GM06990 (cell line): ENCODE results near the gene PCOLCE2.

ENCODE experiments used
- DNase-seq: peaks from one replicate; pipeline ENCODE4 v3.0.0-alpha.2; 2011; ENCODE audit not compliant: insufficient read length; ENCODE audit errors: extremely low read depth
- H3K27me3 ChIP-seq: replicated peaks from 2 replicates; pipeline ENCODE4 v1.6.0; 2011; ENCODE audit warnings: low read length; ENCODE audit not compliant: control insufficient read depth, insufficient read depth
- H3K36me3 ChIP-seq: 2 replicates; pipeline ENCODE4 v1.5.1; 2011; ENCODE audit warnings: low read length; ENCODE audit not compliant: control insufficient read depth, insufficient read depth
- H3K4me3 ChIP-seq: replicated peaks from 2 replicates; pipeline ENCODE4 v1.5.1; 2011; ENCODE audit warnings: low read depth, mild to moderate bottlenecking, control low read depth, low read length
- CTCF ChIP-seq: IDR thresholded peaks from 2 replicates; pipeline ENCODE4 v1.5.1; 2011; ENCODE audit warnings: low read length, control low read depth, mild to moderate bottlenecking, inconsistent platforms; ENCODE audit not compliant: insufficient read depth, poor library complexity, severe bottlenecking

PCOLCE2 gene

GRCh38 chr3:142930463-142930862, 41.6 kb upstream of the PCOLCE2 start:
- TF ChIP-seq CTCF, result no peak
- Histone ChIP-seq H3K4me3 (no peak overlapping the region), H3K27me3 (no peaks in the 10 kb centered on the region), H3K36me3 (no peaks in the 10 kb centered on the region)
- DNase-seq, result no peak

GRCh38 chr3:142929890-142930289, 41.0 kb upstream of the PCOLCE2 start:
- no peak for TF ChIP-seq CTCF
- H3K4me3 ChIP-seq, result no peak overlapping the region
- no peaks in the 10 kb centered on the region for H3K27me3 ChIP-seq
- DNase-seq, result no peak
- no peaks in the 10 kb centered on the region for H3K36me3 ChIP-seq

GRCh38 chr3:142929109-142929508, 40.2 kb upstream of the PCOLCE2 start:
- Histone ChIP-seq H3K36me3 (no peaks in the 10 kb centered on the region), H3K27me3 (no peaks in the 10 kb centered on the region), H3K4me3 (no peak overlapping the region)
- peak; percentile 65 for TF ChIP-seq CTCF
- no peak for DNase-seq

- H3K36me3 ChIP-seq, result no peaks in the 10 kb centered on the region
- no peak for TF ChIP-seq CTCF
- no peaks in the 10 kb centered on the region for H3K27me3 ChIP-seq
- no peak for DNase-seq
- H3K4me3 ChIP-seq, result no peak overlapping the region
Measured at GRCh38 chr3:142926368-142926944, 37.6 kb upstream of the PCOLCE2 start.

GRCh38 chr3:142925140-142925539, 36.3 kb upstream of the PCOLCE2 start:
- no peak for DNase-seq
- no peak for TF ChIP-seq CTCF
- Histone ChIP-seq H3K36me3 (no peaks in the 10 kb centered on the region), H3K27me3 (no peaks in the 10 kb centered on the region), H3K4me3 (no peak overlapping the region)

- DNase-seq, result no peak
- Histone ChIP-seq H3K27me3 (no peaks in the 10 kb centered on the region), H3K36me3 (no peaks in the 10 kb centered on the region), H3K4me3 (no peak overlapping the region)
- no peak for TF ChIP-seq CTCF
Measured at GRCh38 chr3:142923694-142924093, 34.8 kb upstream of the PCOLCE2 start.
